Adrenal gland (tissue), 12 donors: ENCODE data around the gene NREP. TPM values are rescaled to one million over a fixed set of nuclear protein-coding genes. Genes with fewer than 3 reads are reported as not detected.

Experiments
- DNase-seq, 7 donors: peaks; one replicate each; pipeline ENCODE4 v3.0.0-alpha.2; 2019 to 2020
- H3K27ac ChIP-seq, 5 donors: fragments of 200-600 bp; sonication (generic) in 4 of 5; 1 replicate in 3 of 5; 2 replicates in 2 of 5; pipeline versions ENCODE4 v1.5.1 to v1.8.0; 2016 to 2020; ENCODE audit warnings: mild to moderate bottlenecking in 1 of 5
- H3K27me3 ChIP-seq: fragments of 200-600 bp; 2 replicates; pipeline ENCODE4 v1.8.0; 2021
- H3K36me3 ChIP-seq, 2 donors: fragments of 200-600 bp; replicated peaks in 1 of 2; 1 replicate in 1 of 2; 2 replicates in 1 of 2; pipeline versions ENCODE4 v1.5.1 to v1.8.0; 2018 to 2022
- H3K4me1 ChIP-seq, 2 donors: fragments of 200-600 bp; replicated peaks in 1 of 2; 1 replicate in 1 of 2; 2 replicates in 1 of 2; pipeline versions ENCODE4 v1.5.1 to v1.8.0; 2018 to 2021
- H3K4me3 ChIP-seq, 4 donors: fragments of 200-600 bp; sonication (generic) in 3 of 4; one replicate each; pipeline ENCODE4 v1.5.1; 2016 to 2018
- H3K9me3 ChIP-seq, 3 donors: fragments of 200-600 bp; sonication (generic) in 1 of 3; replicated peaks in 1 of 3; 1 replicate in 2 of 3; 2 replicates in 1 of 3; pipeline versions ENCODE4 v1.5.1 to v1.8.0; 2016 to 2021
- CTCF ChIP-seq, 6 experiments: fragments of 450-650 bp in 4 of 6; fragments of 200-600 bp in 2 of 6; sonication (generic) in 1 of 6; IDR thresholded peaks; 1 replicate in 5 of 6; 2 replicates in 1 of 6; pipeline versions ENCODE4 v1.5.1 to v1.8.0; 2016 to 2021; ENCODE audit warnings: antibody characterized with exemption in 6 of 6, mild to moderate bottlenecking in 2 of 6, moderate library complexity in 1 of 6
- POLR2A ChIP-seq, 2 donors: fragments of 450-650 bp; IDR thresholded peaks; one replicate each; pipeline ENCODE4 v1.6.1; 2017; ENCODE audit warnings: antibody characterized with exemption in 2 of 2, mild to moderate bottlenecking in 2 of 2, moderate library complexity in 1 of 2
- WGBS, 4 donors: extraction: QIAGEN DNeasy Blood & Tissue Kit in 2 of 4; methylation state at CpG; one replicate each; pipeline versions ENCODE4 v1.1.5 to v1.1.7; 2013 to 2017; 5-methylcytosine and 5-hydroxymethylcytosine counted together
- intact Hi-C, 2 donors: fragments of 100-400 bp; cut with DNase I; formaldehyde crosslinking; loops; one replicate each; pipeline versions ENCODE4 v1.14.1 to v1.15.0; 2022 to 2023
- polyA plus RNA-seq, 3 donors: library from polyadenylated mRNA; stranded (reverse); fragments of 200-250 nt in 2 of 3; fragments of 350-450 nt in 1 of 3; fragmentation: Illumina TruSeq in 1 of 3; extraction: RNeasy Lipid Tissue Mini Kit (QIAGEN cat#74804) in 1 of 3; gene quantifications; one replicate each; pipeline ENCODE4 v1.2.3, GENCODE V29; 2013 to 2014
- total RNA-seq, 9 donors: library from RNA; depleted of rRNA in 4 of 9; stranded (reverse); fragments of >200 nt in 4 of 9; fragments of 120-200 nt in 1 of 9; fragmentation: NEBNext Ultra II Directional in 1 of 9; extraction: Animal tissue kit (Norgen Biotek cat#: 25700) in 1 of 9; gene quantifications; one replicate each; pipeline versions ENCODE4 v1.1.0 to v1.2.4, GENCODE V29; 2013 to 2023
- donor health status: healthy with polysubstance abuse.
- donor health status: Bipolar disorder and iron deficiency.
- donor health status: DM: yes; HTN: yes; CAD: no.
- donor health status: DM: no; HTN: no; CAD: no.
- donor health status: DM: no; HTN: no; CAD: no.
- donor health status: DM: yes; HTN: yes; CAD: no.

NREP gene
- total and polyA plus RNA-seq, 12 donors, result 11.4 to 247 (median 52.8) TPM

DNA sequence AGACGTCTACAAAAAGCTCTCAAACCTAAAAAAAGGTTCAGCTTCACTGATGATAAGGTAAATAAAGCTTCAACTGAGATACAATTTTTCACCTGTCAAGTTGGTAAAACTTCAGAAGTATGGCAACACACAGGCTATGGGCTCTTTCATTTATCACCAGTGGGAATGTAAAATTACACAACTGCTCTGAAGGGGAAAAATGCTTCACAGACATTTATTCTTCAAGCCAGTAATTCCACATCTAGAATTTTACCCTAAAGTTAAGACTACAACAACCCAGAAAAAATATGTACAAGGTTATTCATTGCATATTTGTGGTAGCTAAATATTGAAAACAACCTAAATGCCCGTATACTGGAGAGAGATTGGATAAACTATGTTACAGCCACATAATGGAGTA lies 48.1 kb upstream of the NREP start:
- Histone ChIP-seq H3K27ac (no peak overlapping the region), H3K4me3 (no peak overlapping the region), H3K4me1 (no peaks in the 10 kb centered on the region), H3K36me3 (no peaks in the 10 kb centered on the region), H3K9me3 (no peaks in the 10 kb centered on the region), H3K27me3 (no peaks in the 10 kb centered on the region)
- WGBS, 4 donors, result 79 to 91% (median 87%) methylated on average over 2 of the region's 2 CpGs
- no peak for DNase-seq
- TF ChIP-seq CTCF (IDR thresholded peaks at IDR 0.05) (no peak), POLR2A (IDR thresholded peaks at IDR 0.05) (no peak)
- intact Hi-C loops, result no loop called here

DNA sequence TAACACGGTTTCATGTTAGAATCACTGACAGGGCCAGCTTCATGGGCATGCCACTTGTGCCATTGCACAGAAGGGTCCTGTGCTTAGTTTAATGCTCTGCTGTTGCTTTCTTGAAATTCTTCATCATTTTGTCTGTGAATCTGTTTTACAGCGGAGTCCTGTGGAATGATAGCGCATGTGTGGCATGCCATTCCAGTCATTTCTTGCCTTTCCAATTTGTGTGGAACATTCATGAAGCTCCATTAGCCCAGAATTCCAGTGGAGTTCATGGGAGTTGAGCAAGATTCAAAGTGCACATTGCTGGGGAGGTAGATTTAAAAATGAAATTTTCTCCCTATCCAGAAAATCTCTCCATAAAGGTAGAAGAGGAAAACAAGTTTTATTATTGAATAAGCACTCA lies 43.4 kb upstream of the NREP start:
- Histone ChIP-seq H3K27ac (no peak overlapping the region), H3K27me3 (no peaks in the 10 kb centered on the region), H3K9me3 (no peaks in the 10 kb centered on the region), H3K4me1 (no peaks in the 10 kb centered on the region), H3K36me3 (no peaks in the 10 kb centered on the region), H3K4me3 (no peak overlapping the region)
- intact Hi-C loops, result loop anchor here in 1 of 2 donors (5.0 kb wide), 1 partner anchor 337 kb away; no protein-coding TSS in a partner anchor
- DNase-seq, result no peak
- 66 to 98% (median 88%) methylated on average over 3 of the region's 3 CpGs for WGBS, 4 donors
- TF ChIP-seq POLR2A (IDR thresholded peaks at IDR 0.05), result no peak
- TF ChIP-seq CTCF (IDR thresholded peaks at IDR 0.05), result no peak

- intact Hi-C loops, result no loop called here
- 79 to 91% (median 89%) methylated on average over 1 of the region's 1 CpG for WGBS, 4 donors
- no peak overlapping the region for H3K27ac ChIP-seq
Observed at GRCh38 chr5:111795142-111795541, 38.1 kb upstream of the NREP start.

GRCh38 chr5:111792471-111793058 lies 35.6 kb upstream of the NREP start:
- Histone ChIP-seq H3K36me3 (no peaks in the 10 kb centered on the region), H3K27me3 (no peaks in the 10 kb centered on the region), H3K4me3 (no peak overlapping the region), H3K27ac (no peak overlapping the region), H3K4me1 (no peaks in the 10 kb centered on the region), H3K9me3 (no peaks in the 10 kb centered on the region)
- no peak for DNase-seq
- intact Hi-C loops, result no loop called here
- TF ChIP-seq POLR2A (IDR thresholded peaks at IDR 0.05) (no peak), CTCF (IDR thresholded peaks at IDR 0.05) (no peak)
- 65 to 77% (median 74%) methylated on average over 4 of the region's 4 CpGs for WGBS, 4 donors

More at GRCh38 chr5:111795142-111795541, 38.1 kb upstream of the NREP start:
- no peak for TF ChIP-seq CTCF (IDR thresholded peaks at IDR 0.05)
- TF ChIP-seq POLR2A (IDR thresholded peaks at IDR 0.05), result no peak
- Histone ChIP-seq H3K36me3 (no peaks in the 10 kb centered on the region), H3K27me3 (no peaks in the 10 kb centered on the region), H3K9me3 (no peaks in the 10 kb centered on the region), H3K4me1 (no peaks in the 10 kb centered on the region), H3K4me3 (no peak overlapping the region)
- DNase-seq, result no peak
